ELF-1 (cell line): ENCODE measurements around the gene KLHL13.
A peak's percentile ranks its signal among the peaks of the same experiment; 100 is the strongest.
"Not testable (repeated sequence)": the region's sequence is repeated elsewhere in the genome, so short reads cannot be mapped to it uniquely, and the experiment has no call there.

Experiments
- DNase-seq: peaks from one replicate; pipeline ENCODE4 v3.0.0-alpha.2; 2016; ENCODE audit warnings: low read depth, low spot score

The KLHL13 gene

DNA sequence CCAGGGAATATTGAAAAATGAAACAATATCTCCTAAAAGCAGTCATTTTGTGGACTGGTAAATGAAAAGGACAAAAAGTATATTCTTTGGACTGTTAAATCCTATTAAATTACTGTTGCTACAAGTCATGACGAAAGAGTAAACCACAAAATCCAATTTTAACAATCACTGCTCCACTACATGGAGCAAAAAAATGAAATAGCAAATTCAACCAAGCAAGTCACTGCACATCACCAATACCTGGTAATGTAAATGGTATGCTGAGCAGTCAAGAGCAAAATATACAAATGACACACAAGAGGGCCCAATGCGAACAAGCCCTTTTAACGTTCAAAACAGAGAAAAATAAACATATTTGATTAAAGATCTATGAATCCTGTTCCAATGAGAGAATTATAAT is 126.2 kb downstream of the KLHL13 start:
- DNase-seq = no peak

DNA sequence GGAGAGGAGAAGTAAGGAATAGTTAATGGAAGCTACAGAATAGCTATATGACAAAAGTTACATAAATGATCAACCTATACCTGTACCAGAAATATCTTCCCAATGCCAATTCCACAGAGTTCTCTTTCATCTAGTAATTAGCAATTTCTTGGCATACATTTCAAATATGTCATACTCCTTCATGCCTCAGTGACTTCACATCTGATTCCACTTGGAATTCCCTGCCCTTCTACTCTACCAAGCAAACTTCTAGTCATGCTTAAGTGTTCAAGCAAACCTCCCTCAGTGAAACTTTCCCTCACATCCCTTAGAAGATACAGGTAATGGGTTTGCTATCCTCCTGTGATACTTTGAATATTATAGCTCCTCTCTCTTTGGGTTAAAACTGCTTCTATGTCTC is 127.1 kb downstream of the KLHL13 start:
- DNase-seq = no peak

DNA sequence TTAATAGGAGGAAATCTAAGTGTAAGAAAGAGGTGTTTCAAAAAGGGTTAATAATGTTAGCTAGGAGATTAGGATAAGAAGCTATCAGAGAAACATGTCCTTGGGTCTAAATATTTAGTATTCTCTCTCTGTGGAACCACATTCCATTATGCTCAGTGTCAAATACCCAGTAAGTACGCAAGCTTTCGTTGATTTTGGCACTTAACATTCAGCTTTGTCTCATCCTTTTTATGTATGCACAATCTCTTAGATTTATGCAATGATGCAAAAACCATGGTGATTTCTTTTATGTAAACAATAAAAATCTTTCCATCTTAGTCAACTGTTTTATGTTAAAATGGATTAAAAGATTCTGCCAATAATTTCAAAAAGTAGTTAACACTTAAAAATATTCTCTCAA is 129.2 kb downstream of the KLHL13 start:
- DNase-seq = no peak

DNA sequence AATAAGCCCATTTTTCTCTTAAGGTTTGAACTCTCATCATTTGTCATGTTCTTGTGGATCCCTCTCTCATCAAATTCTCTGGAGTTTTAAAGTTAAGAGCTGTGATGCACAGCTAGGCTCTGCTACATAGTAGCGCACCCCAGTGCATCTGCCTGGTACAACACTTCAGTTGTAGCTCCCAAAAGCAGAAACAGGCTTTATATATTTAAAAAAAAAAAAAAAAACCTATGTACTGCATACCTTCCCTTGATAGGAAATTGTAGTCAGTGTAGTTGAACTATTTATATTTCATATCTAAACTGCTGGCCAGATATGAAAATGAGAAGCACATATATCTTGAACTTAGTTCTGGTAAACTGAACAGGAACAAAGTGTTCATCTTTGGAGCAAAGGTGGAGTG is 131.4 kb downstream of the KLHL13 start:
- DNase-seq = no peak

DNA sequence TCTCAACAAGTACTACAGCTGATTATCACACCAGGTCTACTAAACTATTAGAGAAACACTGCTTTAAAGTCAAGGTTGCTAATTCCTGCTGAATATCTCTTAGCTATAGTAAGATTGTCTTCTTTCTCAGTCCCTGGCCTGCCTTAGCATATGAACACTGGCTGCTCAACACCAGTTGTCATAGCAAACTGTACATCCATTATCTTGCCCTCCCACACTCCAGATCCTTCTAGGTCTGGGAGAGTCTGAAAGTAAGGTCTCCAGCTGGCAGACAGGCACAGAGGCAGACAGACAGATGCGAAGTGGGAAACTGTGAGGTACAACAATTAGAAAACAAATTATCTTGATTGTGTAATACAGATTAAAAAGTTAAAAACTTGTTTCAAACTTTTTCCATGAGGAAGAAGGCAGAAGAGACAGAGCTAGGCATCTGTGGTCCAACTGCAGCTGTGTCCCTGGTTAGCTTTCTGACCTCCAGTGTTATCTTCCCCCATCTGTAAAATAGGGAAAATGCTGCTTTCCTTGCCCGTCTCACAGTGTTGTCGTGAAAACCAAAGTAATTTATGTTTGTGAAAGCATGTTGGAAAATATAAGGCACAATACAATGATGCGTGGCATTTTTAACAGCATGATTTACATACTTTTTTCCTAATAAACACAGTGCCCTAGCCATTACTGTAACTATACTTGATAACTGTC is 133.8 kb downstream of the KLHL13 start:
- no peak for DNase-seq

DNA sequence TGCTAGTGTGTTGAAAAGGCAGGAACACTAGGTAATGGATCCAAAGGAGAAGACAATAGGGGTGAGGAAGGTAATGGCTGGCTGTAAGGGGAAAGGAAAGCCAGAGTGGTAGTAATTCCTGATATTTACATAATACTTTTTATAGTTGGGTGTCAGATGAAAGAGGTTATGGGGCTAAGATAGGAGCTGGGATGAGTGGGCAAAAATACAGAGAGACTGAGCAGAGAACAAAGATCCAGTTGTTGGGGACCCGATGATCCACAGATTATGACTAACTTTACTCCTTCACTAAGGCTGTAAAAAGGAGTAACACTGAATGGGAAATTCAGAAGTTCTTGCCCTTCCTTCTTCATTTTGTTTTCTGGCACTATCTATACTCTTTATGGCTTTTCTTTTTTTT is 138.2 kb downstream of the KLHL13 start:
- no peak for DNase-seq

GRCh38 chrX:117977526-117977925 is 139.1 kb downstream of the KLHL13 start:
- DNase-seq = no peak

DNA sequence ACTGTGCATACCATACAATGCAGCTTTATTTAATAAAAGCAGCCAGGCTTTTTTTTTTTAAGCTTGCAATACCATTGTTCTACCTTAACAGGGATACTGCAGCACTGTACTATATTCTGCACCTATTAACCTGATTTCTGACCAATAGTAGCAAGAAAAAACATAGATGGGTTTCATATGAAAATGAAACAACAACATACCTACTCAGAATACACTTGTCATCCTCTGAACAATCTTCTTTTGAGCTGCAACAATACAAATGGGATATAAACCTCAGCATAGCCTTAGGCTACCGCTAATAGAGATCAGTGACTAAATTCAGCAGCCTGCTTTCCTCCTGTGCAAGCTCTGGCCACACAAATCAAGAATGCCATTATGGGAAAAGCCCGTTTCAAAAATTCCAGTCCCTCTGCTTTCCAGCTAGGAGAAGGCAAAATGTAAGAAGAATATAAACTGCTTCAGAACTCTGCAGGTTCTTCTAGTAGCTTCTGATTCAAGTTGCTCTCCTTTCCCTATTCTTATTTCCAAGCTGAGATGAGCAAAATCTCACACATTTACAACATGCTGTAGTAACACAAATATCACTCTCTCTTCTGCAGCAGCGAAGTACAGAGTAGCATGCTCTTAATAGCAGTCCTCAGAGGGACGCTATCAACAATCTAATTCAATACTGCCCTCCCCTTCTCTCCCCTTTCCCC is 143.4 kb downstream of the KLHL13 start:
- DNase-seq = peak; percentile 26

- DNase-seq = peak; percentile 23
Measured at GRCh38 chrX:117972711-117973109, 143.9 kb downstream of the KLHL13 start.

DNA sequence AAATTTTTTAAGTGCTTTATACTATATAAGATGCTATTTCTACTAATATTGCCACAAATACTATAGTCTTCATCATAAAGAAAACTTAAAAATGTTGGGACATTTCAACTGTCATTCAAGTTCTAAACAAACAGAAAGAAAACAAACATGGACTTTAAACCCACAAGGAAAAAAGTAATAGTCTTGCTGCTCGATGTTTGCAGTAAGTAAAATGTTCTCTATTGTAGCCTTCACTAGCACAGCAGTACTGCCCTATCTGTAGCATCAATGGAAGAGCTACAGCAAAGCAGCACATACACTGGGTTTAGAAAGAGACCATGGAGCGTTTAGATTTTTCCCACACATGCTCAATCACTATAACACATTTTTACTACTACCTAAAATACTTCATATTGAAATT is 146.8 kb downstream of the KLHL13 start:
- no peak for DNase-seq

GRCh38 chrX:117969328-117969727 is 147.3 kb downstream of the KLHL13 start:
- DNase-seq = no peak

- DNase-seq = no peak
Measured at GRCh38 chrX:117959045-117959444, 157.6 kb downstream of the KLHL13 start.

DNA sequence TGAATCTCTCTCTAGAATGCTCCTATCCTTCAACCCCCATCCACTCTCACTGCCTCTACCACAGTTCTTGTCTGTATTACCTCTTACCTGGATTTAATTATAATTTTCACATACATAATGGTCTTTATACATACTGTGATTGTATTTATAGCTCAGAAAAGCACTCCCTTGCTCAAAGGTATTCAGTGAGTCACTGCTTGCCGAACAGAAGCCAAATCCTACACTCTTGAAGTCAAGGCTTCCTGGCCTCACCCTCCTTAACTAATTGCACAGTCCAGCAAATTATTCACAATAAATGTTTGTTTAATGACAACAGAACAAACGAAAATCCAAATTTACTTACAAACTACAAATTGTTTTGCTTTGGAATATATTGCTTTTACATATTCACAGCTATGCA is 159.5 kb downstream of the KLHL13 start:
- DNase-seq = no peak

GRCh38 chrX:117939296-117939695 is 177.3 kb downstream of the KLHL13 start:
- not testable (repeated sequence) for DNase-seq

- no peak for DNase-seq
Measured at GRCh38 chrX:117936118-117936517, 180.5 kb downstream of the KLHL13 start.

DNA sequence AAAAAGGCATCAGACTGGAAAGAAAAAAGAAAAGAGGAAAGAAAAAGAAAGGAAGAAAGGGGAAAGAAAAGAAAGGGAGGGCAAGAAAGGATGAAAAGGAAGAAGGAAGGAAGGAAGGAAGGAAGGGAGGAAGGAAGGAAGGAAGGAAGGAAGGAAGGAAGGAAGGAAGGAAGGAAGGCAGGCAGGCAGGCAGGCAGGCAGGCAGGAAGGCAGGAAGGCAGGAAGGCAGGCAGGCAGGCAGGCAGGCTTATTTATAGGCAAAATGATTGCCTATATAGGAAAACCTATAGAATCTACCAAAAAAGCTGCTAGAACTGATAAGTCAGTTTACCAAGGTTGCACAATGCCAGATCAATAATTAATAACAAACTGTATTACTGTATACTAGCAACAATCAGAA is 186.5 kb downstream of the KLHL13 start:
- not testable (repeated sequence) for DNase-seq

GRCh38 chrX:117919755-117920154 is 196.9 kb downstream of the KLHL13 start:
- DNase-seq = no peak

- DNase-seq = no peak
Measured at GRCh38 chrX:117910216-117910615, 206.4 kb downstream of the KLHL13 start.

- DNase-seq = no peak
Measured at GRCh38 chrX:117898226-117898625, 218.4 kb downstream of the KLHL13 start.

GRCh38 chrX:117895418-117895817 is 221.2 kb downstream of the KLHL13 start:
- DNase-seq = no peak

DNA sequence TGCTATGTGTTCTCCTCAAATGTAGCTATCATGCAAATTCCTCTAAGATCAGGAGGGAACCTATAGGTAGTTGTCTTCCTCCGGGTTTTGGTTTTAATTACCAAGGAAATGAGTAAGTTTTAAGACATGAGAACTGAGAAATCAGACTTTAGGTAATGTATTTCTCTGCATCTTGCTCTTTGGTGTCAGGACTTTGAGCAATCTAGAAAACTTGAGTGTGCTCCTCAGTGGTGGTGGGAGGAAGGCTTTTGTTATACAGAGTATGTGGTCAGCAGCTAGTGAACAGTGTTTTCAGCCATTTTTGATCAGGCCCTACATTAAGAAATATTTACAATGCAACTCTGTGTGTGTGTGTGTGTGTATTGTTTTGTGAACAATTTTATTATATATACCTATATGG is 224.1 kb downstream of the KLHL13 start:
- no peak for DNase-seq

DNA sequence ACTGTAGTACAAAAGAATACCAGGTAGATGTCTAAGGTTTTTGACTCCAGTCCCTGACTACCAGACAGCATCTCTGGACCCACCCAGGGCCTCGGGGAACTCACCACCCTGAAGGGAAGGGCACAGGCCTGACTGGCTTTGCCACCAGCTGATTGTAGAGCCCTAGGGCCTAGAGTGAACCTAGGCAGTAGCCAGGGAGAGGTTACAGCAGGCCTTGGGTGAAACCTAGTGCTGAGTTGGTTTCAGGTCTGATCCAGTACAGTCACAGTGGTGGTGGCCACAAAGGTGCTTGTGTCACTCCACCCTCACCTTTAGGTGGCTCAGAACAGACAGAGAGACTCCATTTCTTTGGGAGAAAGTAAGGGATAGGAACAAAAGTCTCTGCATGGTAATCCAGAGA is 244.8 kb downstream of the KLHL13 start:
- no peak for DNase-seq

GRCh38 chrX:117860517-117860916 is 256.1 kb downstream of the KLHL13 start:
- no peak for DNase-seq
